ENCODE data around the gene SLC9A1. TPM values are rescaled to one million over a fixed set of nuclear protein-coding genes. Genes with fewer than 3 reads are reported as not detected.
A peak's percentile ranks its signal among the peaks of the same experiment; 100 is the strongest.

The SLC9A1 gene
- total RNA-seq, 1 experiment from 2014 or later = 4.1 TPM

DNA sequence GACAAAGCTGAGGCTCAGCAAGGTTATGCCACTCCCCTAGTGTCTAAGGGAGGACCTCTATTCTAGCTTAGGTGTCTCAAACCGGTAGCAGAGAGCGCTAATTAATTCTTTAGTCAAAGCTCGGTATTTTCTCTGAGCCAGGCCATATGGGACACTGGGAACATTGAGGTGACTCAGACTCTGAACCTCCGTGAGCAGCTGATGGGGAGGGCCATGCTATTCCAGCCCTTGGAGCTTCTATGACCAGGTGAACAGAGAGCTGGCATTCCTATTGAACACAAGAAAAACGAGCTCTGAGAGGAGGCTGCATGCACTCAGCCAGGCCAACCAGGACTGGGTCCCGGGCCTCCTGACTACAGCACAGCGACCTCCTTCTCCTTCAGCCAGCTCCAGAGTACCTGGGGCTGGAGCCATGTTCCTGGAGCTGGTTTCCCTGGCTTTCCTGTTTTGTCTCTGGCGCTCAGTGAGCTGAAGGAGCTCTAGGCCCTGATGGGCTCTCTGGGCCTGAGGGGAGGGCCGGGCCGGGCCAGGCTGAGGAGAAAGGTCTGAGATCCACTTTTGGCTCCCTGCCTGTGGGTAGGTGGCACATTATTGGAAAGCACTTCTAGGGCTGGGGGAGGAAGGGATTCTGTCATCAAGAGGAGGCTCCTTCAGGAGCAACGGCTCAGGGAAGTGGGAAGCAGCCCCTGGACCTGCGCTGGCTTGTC, 37.0 kb downstream of the SLC9A1 start:
- no peaks in the 10 kb centered on the region for H3K9me3 ChIP-seq (replicated peaks)
- no peak overlapping the region for H3K27ac ChIP-seq
- H3K27me3 ChIP-seq (replicated peaks) = no peaks in the 10 kb centered on the region
- no peak overlapping the region for H3K4me3 ChIP-seq
- peaks cover 25% of the 10 kb centered on the region for H3K4me1 ChIP-seq (replicated peaks)
- DNase-seq (ENCODE audit: low read depth in 1 of 2, low spot score in 2 of 2) = no peak
- H3K36me3 ChIP-seq = peaks cover 4% of the 10 kb centered on the region; the same call in 1 of the 2 replicates

DNA sequence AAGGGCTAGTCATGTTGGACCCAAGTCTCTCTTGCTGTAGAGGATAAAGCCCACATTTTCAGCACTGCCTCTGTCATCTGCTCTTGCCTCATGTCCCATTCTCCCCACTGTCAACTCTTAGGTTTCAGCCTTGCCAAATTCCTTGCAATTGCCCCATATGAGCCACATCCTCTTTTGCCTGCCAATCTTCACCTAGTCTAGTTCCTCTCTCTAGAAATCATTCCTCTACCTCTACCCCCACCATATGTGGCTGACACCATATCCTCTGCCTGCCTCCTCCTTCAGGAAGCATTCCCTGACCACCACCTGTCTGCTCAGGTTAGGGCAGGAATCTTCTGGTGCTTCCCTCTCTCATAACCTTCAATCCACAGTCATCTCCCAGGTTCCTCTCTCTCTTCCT, 38.2 kb downstream of the SLC9A1 start:
- no peak for DNase-seq (ENCODE audit: low read depth in 1 of 2, low spot score in 2 of 2)
- Histone ChIP-seq H3K27me3 (replicated peaks) (no peaks in the 10 kb centered on the region), H3K36me3 (peaks cover 4% of the 10 kb centered on the region; the same call in 1 of the 2 replicates), H3K4me3 (no peak overlapping the region), H3K4me1 (replicated peaks) (peaks cover 28% of the 10 kb centered on the region), H3K9me3 (replicated peaks) (no peaks in the 10 kb centered on the region), H3K27ac (no peak overlapping the region)

DNA sequence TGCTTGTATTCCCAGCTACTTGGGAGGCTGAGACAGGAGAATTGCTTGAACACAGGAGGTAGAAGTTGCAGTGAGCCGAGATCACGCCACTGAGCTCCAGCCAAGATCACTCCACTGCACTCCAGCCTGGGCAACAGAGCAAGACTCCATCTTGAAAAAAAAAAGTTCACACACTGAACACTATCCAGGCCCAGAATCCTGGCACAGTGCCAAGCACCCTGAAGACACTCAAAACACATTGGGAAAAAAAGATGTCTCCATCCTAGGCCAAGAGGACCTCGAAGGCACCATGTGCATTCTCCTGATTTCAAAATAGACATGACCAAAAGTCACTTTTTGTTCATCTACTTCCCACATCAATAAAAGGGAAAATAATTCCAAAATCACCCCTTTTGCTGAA, 38.7 kb downstream of the SLC9A1 start:
- no peaks in the 10 kb centered on the region for H3K27me3 ChIP-seq (replicated peaks)
- peaks cover 4% of the 10 kb centered on the region; the same call in 1 of the 2 replicates for H3K36me3 ChIP-seq
- no peak overlapping the region for H3K27ac ChIP-seq
- H3K4me1 ChIP-seq (replicated peaks) = peaks cover 31% of the 10 kb centered on the region
- H3K9me3 ChIP-seq (replicated peaks) = no peaks in the 10 kb centered on the region
- H3K4me3 ChIP-seq = no peak overlapping the region
- DNase-seq (ENCODE audit: low read depth in 1 of 2, low spot score in 2 of 2) = no peak

DNA sequence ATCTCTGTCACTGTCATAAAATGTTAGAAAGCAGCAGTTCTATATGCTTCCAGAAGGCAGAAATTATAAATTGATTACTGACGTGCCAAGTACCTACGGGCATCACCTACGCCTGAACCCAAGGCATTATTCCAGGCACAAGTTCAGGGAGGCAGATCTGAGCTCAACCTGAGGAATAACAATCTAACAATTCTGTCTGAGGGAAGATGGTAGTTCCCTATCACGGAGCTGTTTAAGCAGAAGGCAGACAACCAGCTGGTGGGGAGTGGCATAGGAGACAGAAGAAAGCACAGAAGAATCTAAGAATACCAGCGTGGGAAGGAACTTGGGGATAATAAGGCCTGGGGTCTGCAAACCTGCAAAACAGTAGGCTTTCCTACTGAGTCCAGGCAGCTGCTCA, 40.4 kb downstream of the SLC9A1 start:
- DNase-seq (ENCODE audit: low read depth in 1 of 2, low spot score in 2 of 2) = no peak
- no peaks in the 10 kb centered on the region for H3K9me3 ChIP-seq (replicated peaks)
- H3K36me3 ChIP-seq = peaks cover 4% of the 10 kb centered on the region
- peaks cover 30% of the 10 kb centered on the region for H3K4me1 ChIP-seq (replicated peaks)
- no peaks in the 10 kb centered on the region for H3K27me3 ChIP-seq (replicated peaks)
- no peak overlapping the region for H3K4me3 ChIP-seq
- H3K27ac ChIP-seq = no peak overlapping the region

DNA sequence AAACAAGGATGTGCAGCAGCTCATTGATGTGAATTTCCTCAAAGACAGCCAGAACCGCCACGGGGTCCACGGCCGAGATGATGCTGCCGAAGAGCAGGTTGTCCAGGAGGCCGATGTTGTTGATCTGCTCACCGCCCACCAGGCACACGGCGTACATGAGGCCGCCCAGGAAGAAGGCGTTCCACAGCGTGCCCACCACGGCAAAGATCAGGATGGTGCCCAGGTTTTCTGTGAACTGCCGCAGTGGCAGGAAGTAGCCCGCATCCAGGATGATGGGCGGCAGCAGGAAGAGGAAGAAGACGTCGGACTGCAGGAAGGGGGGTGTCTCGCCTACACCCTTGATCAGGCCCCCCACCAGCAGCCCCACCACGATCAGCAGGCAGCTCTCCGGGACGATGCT, 41.1 kb downstream of the SLC9A1 start:
- Histone ChIP-seq H3K27ac (no peak overlapping the region), H3K9me3 (replicated peaks) (no peaks in the 10 kb centered on the region), H3K4me3 (no peak overlapping the region), H3K4me1 (replicated peaks) (peaks cover 23% of the 10 kb centered on the region), H3K27me3 (replicated peaks) (no peaks in the 10 kb centered on the region), H3K36me3 (peaks cover 4% of the 10 kb centered on the region)
- DNase-seq (ENCODE audit: low read depth in 1 of 2, low spot score in 2 of 2) = no peak

DNA sequence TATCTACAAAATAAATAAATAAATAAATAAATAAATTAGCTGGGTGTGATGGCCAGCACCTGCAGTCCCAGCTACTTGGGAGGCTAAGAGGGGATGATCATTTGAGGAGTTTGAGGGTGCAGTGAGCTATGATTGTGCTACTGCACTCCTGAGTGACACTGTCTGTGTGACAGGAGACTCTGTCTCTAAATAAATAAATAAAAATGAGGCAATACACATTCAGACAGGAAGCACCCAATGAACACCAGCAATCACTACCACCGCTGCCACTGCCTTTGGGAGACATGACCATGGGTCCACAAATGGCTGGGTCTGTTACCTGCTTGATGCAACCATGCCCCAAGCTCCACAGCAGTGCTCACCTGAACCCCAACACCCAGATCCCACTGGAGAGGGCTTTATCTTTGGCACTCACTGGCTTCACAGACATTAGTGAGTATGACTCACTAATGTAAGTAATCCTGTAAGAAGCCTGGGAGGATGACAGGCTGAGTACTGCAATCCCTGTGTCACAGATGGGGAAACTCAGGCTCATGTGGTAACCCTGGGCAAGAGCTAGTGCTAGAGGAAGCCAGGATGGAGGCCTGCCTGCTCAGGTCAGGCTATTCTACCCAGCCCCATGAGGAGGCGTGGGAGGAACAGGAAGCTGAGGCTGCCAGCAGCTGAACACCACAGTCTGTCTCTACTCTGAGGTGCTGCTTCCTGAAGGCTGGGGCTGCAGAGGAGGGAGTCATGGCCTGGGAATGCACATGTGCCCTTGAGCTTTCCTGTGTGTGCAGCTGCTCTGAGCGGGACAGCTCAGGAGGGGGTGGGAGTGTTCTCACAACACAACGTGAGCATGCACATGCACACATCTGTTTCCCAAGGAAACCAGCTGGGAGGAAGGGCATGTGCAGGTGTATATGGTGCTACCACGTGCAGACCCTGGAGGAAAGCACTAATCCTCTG, 43.0 kb downstream of the SLC9A1 start:
- Histone ChIP-seq H3K27me3 (replicated peaks) (no peaks in the 10 kb centered on the region), H3K9me3 (replicated peaks) (no peaks in the 10 kb centered on the region), H3K36me3 (peaks cover 4% of the 10 kb centered on the region), H3K4me1 (replicated peaks) (peaks cover 14% of the 10 kb centered on the region), H3K27ac (peak overlapping the region; percentile 33), H3K4me3 (no peak overlapping the region)
- DNase-seq (ENCODE audit: low read depth in 1 of 2, low spot score in 2 of 2) = peak; percentile 75 to 84

DNA sequence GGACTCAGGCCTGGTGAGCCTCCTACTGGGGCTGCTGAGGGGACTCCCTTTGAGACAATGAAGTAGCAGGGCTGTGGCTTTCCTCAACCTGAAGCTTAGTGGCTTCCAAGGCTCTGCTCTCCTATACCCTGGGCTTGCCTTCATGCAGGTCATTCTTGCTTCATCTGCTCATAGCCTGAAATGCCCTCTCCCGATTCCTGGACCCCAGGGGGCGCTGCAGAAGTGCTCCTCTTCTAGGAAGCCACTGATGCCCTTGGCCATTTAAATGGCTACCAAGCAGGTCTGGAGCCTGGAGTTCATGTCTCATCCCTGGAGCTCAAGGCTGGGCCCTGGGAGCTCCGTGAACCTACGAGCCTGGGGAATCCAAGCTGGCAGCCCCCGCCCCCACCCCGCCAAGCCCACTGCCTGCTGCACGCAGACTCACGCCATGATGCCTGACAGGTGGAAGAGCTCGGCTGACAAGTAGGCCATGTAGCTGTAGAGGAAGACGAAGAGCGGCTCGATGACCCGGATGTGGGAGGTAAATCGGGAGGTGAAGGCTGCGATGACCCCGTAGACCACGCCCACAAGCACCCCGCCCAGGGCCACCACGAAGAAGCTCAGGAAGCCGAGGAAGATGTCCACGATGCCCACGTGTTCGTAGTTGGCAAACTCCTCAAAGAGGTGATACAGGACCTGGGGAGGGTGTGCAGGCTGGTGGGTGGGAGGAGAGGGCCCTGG, 45.7 kb downstream of the SLC9A1 start:
- Histone ChIP-seq H3K27me3 (replicated peaks) (no peaks in the 10 kb centered on the region), H3K9me3 (replicated peaks) (no peaks in the 10 kb centered on the region), H3K36me3 (peaks cover 11% of the 10 kb centered on the region), H3K27ac (no peak overlapping the region), H3K4me1 (replicated peaks) (peaks cover 14% of the 10 kb centered on the region), H3K4me3 (no peak overlapping the region)
- no peak for DNase-seq (ENCODE audit: low read depth in 1 of 2, low spot score in 2 of 2)

DNA sequence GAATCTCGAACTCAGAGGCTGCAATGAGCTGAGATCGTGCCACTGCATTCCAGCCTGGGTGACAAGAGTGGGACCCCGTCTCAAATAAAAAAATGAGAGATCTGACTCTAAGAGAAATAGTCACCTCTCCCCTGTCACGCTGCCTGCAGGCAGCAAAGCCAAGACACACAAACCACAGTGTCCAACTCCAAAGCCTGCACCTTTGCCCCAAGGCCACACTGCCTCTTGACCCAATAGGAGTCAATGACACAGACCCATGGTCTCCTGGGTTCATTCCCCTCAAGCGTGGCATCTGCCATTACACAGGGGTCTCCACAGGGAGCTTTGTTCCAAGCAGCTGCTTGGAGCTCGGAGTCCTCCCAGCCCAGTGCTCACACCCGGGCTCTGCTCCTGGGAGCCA, 46.3 kb downstream of the SLC9A1 start:
- Histone ChIP-seq H3K4me3 (no peak overlapping the region), H3K9me3 (replicated peaks) (no peaks in the 10 kb centered on the region), H3K36me3 (peaks cover 8% of the 10 kb centered on the region), H3K27me3 (replicated peaks) (no peaks in the 10 kb centered on the region), H3K27ac (no peak overlapping the region), H3K4me1 (replicated peaks) (peaks cover 14% of the 10 kb centered on the region)
- DNase-seq (ENCODE audit: low read depth in 1 of 2, low spot score in 2 of 2) = no peak

DNA sequence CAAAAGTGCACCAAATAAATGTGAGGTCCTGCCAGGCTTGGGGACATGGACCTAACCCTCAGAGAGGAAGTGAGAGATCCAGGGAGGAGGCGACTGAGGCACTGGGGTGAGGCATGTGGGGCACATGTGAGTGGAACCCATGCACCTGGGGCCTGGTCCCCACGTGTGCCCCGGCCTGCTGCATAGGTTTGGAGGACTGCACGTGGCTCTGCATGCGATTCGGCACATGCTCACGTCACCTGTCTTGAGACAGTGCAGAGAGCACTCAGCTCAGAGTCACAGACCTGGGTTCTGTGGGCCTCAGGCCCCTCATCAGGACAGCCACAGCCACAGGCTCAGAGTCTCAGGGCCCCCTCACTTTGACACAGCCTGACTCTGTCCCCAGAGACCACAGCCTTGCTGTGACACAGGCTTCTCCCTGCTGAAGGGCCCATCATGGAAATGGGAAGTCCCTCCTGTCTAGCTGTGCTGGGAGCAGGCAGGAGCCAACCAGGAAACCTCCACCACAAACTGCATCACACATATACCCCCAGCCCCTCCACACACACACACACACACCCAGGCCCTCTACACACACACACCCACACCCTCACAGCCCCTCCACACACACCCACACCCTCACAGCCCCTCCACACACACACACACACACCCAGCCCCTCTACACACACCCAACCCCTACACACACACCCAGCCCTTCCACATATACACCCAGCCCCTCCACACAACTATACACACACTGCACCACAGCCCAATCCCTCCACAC, 48.2 kb downstream of the SLC9A1 start:
- no peak for DNase-seq (ENCODE audit: low read depth in 1 of 2, low spot score in 2 of 2)
- no peak overlapping the region for H3K4me3 ChIP-seq
- no peaks in the 10 kb centered on the region for H3K9me3 ChIP-seq (replicated peaks)
- H3K27ac ChIP-seq = no peak overlapping the region
- no peaks in the 10 kb centered on the region for H3K27me3 ChIP-seq (replicated peaks)
- peaks cover 19% of the 10 kb centered on the region for H3K36me3 ChIP-seq
- peaks cover 3% of the 10 kb centered on the region for H3K4me1 ChIP-seq (replicated peaks)

DNA sequence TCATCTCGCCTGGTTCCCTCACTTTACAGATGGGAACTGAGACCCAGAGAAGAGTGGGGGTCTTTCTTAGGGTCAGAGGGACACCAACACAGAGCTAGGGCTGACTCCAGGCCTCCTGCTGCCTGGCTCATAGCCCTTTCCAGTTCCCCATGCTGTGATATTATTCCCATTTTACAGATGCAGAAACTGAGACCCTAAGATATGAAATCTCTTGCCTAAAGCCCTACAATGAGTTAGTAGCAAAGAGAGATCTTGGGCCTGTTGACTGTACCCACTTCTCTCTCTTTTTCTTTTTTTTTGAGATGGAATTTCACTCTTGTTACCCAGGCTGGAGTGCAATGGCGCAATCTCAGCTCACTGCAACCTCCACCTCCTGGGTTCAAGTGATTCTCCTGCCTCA, 49.9 kb downstream of the SLC9A1 start:
- H3K27ac ChIP-seq = no peak overlapping the region
- peaks cover 19% of the 10 kb centered on the region for H3K36me3 ChIP-seq
- peaks cover 3% of the 10 kb centered on the region for H3K4me1 ChIP-seq (replicated peaks)
- DNase-seq (ENCODE audit: low read depth in 1 of 2, low spot score in 2 of 2) = no peak
- H3K4me3 ChIP-seq = no peak overlapping the region
- H3K9me3 ChIP-seq (replicated peaks) = no peaks in the 10 kb centered on the region
- H3K27me3 ChIP-seq (replicated peaks) = no peaks in the 10 kb centered on the region

DNA sequence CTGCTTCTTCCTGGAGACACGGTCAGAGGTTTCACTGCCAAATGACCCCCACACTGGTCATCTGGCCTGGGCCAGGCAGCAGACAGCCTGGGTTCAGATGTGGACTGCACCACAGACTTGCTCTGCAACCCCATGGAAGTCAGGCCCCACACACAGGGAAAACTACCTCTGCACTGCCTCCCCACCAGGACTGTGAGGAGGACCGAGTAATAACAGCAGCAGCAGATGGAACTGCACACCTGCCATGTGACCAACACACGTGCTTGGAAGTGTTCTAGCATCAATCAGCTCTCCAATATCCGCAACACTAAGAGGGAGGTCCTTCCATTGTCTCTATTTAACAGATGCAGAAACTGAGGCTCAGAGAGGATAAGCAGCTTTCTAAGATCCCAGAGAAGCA, 51.4 kb downstream of the SLC9A1 start:
- no peak for DNase-seq (ENCODE audit: low read depth in 1 of 2, low spot score in 2 of 2)
- Histone ChIP-seq H3K4me1 (replicated peaks) (peaks cover 15% of the 10 kb centered on the region), H3K4me3 (no peak overlapping the region), H3K36me3 (peaks cover 19% of the 10 kb centered on the region), H3K27ac (no peak overlapping the region), H3K27me3 (replicated peaks) (no peaks in the 10 kb centered on the region), H3K9me3 (replicated peaks) (no peaks in the 10 kb centered on the region)

DNA sequence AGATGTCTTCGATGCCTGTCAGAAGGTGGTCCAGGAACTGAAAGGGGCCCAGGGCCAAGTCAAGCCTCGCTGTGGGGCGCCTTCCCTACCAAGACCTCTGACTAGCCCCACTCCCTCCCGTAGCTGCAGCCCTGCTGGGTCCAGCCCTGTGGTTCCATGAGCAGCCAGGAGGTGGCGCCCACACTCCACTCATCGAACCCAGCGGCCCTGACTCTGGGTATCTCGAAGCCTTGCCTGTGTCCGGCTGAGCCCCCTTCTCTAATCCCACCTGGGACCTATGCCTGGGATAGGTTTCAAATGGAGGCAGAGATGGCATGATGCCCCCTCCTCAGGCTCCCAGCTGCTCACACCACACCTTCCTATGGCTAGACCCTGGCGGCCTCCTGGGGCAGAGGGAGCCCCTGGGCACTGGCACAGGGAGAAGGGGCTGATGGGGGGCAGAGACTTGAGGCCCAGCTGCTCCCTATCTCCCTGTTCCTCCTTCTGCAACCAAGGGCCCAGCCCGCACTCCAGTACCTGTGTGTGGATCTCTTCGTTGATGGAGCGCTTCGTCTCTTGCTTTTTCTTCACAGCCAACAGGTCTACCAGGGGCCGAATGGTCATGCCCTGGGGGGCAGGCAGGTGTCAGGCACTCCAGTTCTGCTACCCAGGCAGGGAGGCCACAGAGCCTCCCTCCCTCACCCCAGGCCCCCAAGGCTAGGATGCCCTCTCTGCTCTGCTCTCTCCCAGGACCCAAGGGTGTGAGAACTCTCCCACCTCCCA, 52.0 kb downstream of the SLC9A1 start:
- Histone ChIP-seq H3K9me3 (replicated peaks) (no peaks in the 10 kb centered on the region), H3K4me3 (no peak overlapping the region), H3K27ac (no peak overlapping the region), H3K36me3 (peaks cover 19% of the 10 kb centered on the region), H3K27me3 (replicated peaks) (no peaks in the 10 kb centered on the region), H3K4me1 (replicated peaks) (peaks cover 15% of the 10 kb centered on the region)
- peak; percentile 62 to 76 for DNase-seq (ENCODE audit: low read depth in 1 of 2, low spot score in 2 of 2)
